ENCODE results near the gene CEP350.

Gene CEP350

DNA sequence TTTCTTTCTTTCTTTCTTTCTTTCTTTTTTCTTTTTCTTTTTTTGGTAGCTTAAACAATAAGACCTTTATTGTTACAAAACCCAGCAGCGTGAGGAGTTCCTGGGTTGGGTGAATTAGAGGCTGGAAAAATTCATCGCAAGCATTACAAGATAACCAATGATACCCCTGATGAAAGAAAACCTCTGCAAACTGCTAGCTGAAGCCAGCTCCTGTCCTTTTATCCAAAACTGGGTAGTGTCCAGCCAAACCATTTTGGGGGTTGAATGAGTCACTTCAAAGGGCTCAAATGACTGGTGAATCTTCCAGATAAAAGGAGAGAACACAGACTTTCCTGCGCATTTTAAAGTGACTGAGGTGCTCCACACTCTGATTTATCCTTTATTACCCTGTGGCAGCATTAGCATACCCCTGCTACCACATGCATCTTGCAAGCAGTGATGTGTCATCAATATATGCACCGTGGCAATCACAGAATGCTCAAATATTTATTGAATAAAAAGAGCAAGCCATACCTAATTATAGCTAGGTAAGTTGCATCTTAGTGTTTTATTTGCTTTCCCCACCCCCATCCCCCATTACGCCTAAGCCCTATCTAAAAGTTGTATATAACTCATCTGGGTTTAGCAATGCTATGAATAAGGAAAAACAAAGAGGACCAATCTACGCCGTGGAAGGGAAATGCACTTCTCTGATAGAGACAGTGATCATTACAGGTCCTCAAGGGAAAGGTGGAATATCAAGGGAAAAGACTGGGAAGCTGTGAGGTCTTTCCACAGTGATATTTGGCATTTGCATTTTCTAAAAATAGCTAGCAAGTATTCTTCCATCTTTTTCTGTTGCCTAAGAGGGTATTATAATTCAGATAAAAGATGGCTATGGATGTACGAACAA, 32.4 kb upstream of the CEP350 start:
- TF ChIP-seq, protein P1, sequence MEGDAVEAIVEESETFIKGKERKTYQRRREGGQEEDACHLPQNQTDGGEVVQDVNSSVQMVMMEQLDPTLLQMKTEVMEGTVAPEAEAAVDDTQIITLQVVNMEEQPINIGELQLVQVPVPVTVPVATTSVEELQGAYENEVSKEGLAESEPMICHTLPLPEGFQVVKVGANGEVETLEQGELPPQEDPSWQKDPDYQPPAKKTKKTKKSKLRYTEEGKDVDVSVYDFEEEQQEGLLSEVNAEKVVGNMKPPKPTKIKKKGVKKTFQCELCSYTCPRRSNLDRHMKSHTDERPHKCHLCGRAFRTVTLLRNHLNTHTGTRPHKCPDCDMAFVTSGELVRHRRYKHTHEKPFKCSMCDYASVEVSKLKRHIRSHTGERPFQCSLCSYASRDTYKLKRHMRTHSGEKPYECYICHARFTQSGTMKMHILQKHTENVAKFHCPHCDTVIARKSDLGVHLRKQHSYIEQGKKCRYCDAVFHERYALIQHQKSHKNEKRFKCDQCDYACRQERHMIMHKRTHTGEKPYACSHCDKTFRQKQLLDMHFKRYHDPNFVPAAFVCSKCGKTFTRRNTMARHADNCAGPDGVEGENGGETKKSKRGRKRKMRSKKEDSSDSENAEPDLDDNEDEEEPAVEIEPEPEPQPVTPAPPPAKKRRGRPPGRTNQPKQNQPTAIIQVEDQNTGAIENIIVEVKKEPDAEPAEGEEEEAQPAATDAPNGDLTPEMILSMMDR (IDR thresholded peaks at IDR 0.05; ENCODE audit: low read depth, low read length) = no peak
- H3K4me3 ChIP-seq (ENCODE audit: low read depth, low read length) = no peak overlapping the region

DNA sequence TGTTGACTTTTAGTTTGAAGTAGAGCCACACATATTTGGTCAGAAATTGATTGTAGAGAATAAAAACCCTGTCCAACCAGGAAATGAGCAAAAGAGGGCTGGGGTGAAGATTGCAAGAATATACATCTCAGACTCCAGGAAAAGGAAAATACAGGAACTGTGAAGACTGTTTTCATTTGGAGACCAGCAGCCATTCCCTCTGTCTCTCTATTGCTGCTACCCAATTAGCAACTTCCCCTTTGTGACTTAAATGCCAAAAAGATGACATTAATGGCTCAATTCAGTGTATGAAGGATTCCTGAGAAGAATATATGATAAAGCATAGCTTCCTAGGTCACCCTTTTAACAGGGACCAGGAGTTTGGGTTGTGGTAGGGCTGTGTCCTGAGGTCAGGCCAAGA, 31.6 kb upstream of the CEP350 start:
- H3K4me3 ChIP-seq (ENCODE audit: low read depth, low read length) = no peak overlapping the region
- TF ChIP-seq, protein P1 (IDR thresholded peaks at IDR 0.05; ENCODE audit: low read depth, low read length) = no peak

DNA sequence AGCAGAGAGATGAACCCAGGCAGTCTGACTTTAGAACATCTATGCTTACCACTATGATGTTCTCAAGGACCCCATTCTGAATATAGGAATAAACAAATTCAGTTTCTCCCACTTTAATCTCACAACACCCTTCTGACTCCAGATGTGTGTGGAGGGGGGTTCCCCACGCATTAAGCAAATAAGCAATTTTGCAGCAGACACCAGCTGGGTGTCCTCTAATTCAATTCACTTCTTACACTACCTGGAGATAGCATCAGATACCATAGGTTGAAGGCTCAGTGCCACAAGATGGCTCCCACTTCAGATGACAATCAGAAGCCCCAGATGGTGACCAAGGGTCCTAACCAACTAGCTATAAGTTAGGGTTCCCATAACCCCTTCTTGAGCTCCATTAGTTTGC, 30.3 kb upstream of the CEP350 start:
- TF ChIP-seq, protein P1 (IDR thresholded peaks at IDR 0.05; ENCODE audit: low read depth, low read length) = no peak
- H3K4me3 ChIP-seq (ENCODE audit: low read depth, low read length) = no peak overlapping the region

DNA sequence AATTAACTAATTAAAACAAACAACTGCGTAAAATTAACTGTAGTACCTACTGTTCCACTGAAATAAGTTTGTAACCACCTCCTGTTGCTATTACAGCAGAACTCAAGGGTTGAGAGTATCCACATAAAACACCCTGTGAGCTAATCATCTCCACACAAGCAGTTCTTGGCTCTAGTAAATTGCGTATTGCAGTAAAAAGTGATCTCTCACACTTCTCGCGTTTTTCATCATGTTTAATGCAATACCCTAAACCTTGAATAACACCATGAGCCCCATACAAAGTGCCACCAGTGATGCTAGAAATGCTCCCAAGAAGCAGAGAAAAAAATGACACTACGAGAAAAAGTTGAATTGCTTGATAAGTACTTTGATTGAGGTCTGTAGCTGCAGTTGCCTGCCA, 29.3 kb upstream of the CEP350 start:
- TF ChIP-seq, protein P1 (IDR thresholded peaks at IDR 0.05; ENCODE audit: low read depth, low read length) = no peak
- no peak overlapping the region for H3K4me3 ChIP-seq (ENCODE audit: low read depth, low read length)

DNA sequence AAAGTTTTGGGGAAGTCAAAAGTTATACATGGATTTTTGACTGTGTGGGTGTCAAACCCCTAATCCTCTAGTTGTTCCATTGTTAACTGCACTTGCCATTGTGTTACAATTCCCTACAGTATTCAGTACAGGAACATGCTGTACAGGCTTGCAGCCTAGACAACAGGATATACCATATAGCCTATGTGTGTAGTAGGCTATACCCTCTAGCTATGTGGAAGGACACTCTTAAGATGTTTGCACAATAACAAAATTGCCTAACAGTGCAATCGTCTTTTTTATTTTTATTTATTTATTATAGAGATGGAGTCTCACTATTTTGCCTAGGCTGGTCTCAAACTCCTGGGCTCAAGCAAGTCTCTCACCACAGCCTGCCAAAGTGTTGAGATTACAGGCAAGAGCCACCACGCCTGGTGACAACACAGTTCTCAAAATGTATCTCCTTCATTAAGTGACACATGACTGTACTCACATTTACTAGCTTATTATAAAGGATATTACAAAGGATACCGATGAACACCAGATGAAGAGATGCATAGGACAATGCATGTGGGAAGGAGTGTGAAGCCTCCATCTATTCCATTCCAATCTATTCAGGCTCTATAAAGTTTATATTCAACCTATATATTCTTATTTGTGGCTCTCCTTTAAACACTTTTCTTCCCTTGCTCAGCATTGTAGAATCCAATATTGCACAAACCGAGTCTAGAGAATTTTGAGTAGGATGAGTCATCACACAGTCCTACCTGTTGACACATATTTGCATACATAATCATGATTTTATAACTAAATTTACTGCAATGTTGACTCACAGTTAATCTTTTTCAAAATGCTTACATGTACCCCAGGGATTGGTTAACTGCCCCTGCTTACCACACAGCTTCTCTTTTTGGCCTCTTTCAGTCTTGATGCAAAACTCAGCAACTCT, 28.4 kb upstream of the CEP350 start:
- TF ChIP-seq, protein P1 (IDR thresholded peaks at IDR 0.05; ENCODE audit: low read depth, low read length) = no peak
- H3K4me3 ChIP-seq (ENCODE audit: low read depth, low read length) = no peak overlapping the region

DNA sequence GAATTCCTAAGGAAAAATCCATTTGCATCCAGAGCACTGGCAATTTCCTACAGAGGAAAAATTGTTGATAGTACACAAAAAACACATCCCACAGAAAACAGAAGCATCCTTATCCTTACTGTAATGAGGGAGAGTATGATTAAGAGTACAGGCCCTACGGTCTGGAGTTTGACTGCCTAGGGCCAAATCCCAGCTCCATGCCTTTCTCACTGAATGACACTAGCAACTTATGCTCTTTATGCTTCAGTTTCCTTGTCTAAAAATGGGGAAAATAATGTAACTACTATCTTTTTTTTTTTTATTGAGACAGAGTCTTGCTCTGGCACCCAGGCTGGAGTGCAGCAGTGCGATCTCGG, 27.8 kb upstream of the CEP350 start:
- TF ChIP-seq, protein P1 (IDR thresholded peaks at IDR 0.05; ENCODE audit: low read depth, low read length) = no peak
- no peak overlapping the region for H3K4me3 ChIP-seq (ENCODE audit: low read depth, low read length)
